GM19240 (cell line): Measurements from ENCODE around the gene CALB2.
A peak's percentile ranks its signal among the peaks of the same experiment; 100 is the strongest.

Source experiments
- DNase-seq: peaks from one replicate; pipeline ENCODE4 v3.0.0; 2011; ENCODE audit warnings: low spot score; ENCODE audit not compliant: insufficient read length

Gene CALB2

DNA sequence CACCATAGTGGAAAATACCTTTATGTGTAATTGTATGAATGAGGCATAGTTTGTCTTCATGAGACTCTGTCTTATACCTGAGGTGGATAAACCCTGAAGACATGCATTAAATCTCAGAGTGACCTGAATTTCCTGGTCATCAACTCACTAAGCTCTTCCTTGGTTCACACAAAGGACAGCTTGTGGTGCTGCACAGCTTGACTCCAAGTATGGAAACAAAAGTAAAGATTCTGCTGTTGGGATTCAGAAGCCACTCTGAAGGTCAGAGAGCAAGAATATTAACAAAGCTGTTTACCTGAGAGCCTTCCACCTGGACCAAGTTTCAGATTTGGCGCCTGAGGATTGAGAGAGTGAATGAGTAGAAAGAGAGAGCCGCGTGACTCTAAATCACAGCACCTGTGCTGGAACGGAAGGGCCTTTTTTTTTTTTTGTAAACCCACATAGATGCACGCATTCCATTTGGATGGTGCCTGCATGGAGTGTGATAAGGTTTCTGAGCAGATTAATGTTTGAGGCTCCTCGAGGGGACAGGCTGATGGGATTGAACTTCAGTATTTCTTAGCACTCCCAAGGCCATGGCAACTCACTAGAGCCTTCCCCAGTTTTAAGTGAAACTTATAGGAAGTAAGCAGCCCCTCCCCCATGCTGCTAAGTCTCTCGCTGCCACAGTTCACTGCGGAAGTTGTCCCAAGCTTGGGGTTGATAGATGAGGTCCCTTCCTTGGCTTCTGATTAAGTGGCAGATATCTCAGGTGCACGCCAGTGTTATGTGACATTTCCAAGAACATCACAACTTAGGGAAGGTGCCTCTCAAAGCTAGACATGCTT is 28.7 kb downstream of the CALB2 start:
- DNase-seq = no peak

DNA sequence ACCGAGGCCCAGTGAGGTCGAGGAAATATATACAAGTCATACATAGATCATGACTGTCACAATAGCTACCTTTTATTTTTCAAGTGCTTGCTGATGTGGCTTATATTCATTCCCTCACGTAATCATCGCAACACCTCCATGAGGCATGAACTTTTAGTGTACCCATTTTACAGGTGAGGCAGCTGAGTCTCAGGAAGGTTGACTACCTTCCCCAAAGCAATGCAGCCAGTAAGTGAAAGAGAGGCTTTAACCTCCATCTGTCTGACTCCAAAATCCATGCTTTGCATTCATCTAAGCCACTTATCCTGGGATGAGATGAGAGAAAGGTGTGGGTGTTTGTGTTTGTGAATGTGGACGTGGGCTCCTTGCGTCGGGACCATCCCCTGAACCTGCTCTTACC is 30.8 kb downstream of the CALB2 start:
- no peak for DNase-seq

DNA sequence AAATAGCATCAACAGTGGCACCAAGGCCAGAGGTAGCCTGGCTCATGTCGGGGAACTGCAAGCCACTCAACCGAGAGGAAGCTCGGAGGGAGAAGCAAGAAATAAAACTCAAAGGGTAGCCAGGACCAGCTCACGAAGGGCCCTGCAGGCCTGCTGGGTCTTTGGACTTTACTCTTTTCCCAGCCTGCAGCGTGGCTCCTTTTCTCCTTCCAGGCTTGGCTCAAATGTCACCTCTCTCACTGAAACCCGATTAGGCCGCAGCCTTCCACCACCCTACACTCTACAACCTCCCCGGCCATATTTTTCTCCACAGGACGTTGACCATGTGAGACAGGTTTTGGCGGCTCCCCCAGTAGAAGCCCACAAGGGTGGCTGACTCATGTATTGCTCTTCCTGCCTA is 38.1 kb downstream of the CALB2 start:
- no peak for DNase-seq

DNA sequence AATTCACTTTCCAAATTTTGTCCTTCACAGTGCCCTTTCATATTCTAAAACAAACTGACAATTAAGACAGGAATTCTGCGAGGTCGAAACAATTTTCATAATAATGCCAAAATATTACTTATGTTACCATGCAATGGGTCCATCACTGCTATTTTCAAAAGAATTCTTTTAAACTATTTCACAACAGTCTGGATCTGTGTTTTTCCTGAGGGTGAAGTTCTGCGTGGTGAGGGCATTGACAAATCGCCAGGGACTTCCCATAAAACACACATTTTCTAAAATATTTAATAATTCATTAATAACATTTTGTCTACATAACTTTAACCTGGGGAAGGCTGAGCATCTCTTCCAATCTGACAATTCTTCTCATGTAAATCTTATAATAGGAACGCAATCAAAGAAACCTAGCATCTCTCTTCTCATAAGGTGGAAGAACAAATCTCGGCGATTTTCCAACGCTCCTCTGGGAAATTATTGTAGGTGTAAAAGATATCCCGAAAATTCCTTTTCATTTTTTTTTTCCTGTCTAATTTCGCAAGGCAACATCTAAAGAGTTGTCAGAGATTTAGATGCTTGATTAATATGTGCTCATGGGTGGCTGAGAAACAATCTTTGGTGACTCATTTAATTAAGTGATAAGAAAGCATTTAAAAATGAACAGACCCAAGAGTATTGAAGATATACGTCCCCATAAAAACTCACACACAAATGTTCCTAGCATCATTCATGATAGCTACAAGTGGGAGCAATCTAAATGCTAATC is 41.5 kb downstream of the CALB2 start:
- no peak for DNase-seq

DNA sequence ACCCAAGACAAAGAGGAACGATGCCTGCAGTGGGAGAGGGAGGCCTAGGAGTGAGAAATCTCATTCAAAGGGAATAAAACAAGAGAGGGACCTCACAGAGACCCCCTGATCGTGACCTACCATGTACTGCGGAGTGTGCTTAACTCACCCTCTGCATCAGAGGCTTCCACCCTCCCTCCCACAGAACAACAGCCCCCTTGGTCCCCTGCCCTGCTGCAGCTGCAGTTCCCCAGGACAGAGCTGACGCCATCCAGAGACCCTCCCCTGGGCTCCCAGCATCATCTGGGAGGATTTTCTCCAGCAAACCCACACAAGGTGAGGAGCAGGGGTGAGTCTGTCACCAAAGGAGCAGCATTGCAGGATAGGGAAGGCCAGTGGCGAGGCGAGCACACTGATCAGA is 43.5 kb downstream of the CALB2 start:
- no peak for DNase-seq

DNA sequence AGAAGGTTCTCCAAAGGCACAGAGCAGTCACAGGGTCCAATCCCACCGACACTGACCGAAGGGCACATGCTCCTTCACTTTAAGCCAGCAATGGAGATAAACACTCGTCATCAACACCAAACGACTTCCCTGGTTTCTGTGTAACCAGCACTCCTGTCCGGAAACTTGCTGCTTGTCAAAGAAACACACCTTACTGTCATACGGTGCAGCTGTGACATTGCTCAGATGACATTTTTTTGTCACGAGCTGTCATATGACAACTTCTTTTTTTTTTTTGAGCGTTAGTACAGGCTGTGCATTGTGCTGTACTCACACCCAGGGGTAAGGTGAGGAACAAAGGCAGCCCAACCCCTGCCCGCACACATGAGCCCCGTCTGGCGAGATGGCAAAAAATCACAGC is 44.2 kb downstream of the CALB2 start:
- DNase-seq = no peak

DNA sequence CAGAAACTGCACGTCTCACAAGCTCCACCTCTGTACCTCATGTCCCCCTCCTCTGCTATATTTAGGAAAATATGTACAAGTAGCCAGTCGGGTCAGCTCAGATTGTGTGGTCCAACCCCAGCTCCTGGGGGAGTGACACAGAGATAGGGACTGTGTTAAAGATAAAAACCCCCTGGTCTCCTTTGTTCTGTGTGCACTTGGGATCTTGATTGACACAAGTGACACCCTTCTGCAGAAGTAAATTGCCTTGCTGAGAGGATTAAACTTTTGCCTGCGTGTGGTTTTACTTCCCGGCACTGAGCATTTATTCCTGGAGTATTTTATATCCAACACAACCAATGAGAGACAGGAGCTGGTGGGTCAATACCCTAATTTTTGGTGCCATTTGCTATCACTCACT is 45.8 kb downstream of the CALB2 start:
- DNase-seq = no peak

DNA sequence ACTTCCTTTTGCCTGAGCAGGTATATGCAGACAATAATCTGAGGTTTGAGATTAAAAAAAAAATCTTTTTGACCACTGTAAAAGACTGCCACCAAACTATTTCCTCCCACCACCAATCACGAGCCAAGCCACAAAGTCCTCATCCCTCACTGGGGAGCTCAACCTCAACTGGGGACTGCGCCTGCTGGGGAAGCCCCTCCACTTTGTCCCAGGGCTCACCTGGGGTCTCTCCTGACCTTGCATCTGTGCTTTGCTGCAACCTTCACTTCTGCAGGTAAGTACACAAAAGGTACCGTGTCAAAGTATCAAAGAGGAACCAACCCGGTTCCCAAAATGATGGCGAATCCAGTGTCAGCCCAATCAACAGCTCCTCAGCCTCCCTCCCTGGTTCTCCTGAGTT is 47.8 kb downstream of the CALB2 start:
- DNase-seq = no peak

DNA sequence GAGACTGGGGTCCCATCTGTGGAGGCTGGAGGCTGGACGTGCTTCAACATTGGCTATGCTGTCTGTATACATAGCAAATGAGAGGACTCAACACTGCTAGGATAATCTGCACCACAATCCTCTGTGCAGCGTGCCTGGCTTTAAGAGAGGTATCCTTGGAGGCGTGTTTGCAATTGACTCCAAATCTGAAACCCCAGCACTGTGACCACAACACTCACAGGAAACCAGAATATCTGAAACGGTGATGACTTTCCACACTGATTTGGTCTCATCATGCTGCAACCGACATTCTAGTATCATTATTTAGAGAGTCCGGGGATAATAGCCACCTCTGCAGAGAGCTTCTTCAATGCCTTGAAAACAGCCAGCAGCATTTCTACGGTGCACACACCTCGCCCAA is 48.2 kb downstream of the CALB2 start:
- DNase-seq = no peak

DNA sequence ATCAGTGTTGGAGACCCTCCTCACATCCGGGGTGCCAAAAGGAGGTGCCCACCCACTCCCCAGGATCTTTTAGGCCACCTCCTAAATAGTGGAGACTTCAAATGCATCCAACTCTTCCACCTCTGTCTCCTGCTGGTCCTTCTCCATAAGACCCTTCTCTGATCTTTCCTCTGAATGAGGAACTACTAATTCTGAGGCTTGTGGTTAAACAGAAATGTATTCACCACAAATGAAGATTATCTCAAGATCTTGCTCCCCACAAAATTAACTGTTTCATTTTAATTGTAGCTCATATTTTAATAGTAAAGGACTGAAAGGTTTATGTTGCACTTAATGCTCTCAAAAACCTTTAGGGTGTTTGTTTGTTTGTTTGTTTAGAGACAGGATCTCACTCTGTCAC is 49.2 kb downstream of the CALB2 start:
- DNase-seq = no peak

DNA sequence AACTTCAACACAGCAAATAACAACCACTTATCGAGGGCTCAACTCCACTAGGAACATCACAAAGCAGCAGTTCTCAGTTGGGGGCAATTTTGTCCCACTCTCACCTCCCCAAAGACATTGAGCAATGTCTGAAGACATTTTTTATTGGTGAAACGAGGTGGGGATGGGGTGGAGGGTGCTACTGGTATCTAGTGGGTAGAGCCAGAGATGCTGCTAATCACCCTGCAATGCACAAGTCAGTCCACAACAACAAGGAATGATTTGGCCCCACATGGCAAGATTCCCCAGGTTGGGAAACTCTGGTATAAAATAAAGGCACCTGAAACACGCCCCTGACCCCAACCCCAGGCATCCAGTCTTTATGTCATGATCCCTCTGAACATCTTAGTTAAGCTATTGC is 50.0 kb downstream of the CALB2 start:
- DNase-seq = no peak

DNA sequence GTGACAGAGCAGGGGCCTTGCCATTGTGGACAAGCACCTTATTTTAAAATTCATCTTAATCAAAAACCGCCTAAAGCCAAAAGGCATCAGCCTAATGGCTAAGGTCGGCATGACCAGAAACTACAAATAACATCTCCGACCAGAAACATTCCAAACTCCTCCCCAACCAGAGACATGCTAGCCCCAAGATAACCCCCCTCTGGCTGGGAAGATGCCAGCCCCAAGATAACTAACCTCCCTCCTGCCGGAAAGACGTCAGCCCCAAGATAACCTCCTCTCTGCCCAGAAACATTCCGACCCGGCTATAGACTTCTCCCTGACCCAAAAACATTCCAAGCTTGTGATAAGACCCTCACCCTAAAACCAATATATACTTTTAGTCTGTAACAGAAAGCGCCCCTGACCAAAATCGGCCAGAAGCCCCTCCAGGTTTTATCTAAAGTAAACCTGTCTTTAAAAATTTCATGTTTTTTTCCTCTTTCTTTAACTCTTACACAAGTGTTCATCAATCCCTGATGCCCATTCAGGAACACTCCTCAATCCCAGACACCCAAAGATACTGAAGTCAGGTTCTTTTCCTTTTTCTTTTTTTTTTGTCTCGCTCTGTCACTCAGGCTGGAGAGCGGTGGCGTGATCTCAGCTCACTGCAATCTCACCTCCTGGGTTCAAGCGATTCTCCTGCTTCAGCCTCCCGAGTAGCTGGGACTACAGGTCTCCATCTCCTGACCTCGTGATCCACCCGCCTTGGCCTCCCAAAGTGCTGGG is 50.7 kb downstream of the CALB2 start:
- no peak for DNase-seq

DNA sequence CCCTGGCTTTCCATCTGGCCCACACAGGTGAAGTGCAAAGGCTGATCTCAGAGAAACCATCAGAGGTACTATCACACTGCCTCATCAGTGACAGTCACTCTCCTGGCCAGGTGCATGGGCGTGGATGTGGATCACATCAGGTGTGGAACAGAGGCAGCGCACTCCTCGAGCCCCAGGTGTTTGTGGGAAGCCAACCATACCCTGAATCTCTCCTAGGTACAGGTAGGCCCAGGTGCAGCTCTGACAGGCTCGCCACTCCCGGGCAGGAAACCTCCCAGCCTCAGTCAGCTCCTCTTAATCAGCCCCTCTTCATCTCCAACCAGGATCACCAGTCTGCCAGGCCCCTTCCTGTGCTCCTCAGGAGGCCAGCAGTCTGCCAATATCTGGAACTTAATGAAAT is 51.6 kb downstream of the CALB2 start:
- DNase-seq = no peak

DNA sequence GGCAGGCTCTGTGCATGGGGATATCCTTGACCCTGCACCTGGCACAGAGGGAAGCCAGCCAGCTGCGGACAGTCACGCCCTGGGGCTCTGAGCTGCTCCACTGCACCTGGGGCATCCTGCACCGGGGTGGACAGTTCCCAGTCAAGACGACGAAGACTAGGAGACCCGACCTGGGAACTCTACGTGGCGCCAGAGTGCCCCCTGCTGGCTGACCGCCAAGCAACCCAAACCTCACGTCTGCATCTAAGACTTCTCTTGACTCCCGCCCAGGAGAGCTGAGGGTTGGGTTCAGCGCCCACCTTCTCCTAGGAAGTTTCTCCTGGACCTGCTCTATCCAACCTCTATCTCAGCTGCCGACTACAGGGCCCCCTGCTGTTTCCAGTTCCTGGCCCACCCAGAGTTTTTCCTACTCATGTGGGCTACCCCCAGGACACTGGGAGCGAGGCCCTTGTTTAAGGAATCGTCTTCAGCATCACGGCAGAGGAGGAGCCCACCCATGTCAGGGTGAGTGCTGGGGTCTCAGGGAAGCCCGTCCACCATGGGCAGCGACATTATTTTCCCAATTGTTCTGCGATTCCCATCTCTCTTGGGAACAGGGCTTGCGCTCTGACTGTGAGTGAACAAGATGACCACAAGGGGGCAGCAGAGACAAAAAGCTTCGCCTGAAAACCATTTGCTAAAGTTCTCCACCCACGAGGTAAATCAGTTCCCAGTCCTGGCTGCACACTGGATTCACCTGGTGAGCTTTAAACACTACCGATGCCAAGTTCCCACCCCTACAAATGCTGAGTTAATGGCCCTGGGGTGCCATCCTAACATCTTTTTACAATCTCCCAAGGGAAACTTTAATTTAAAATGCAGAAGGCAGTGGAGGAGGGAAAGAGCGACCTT is 54.0 kb downstream of the CALB2 start:
- peak; percentile 76 for DNase-seq

DNA sequence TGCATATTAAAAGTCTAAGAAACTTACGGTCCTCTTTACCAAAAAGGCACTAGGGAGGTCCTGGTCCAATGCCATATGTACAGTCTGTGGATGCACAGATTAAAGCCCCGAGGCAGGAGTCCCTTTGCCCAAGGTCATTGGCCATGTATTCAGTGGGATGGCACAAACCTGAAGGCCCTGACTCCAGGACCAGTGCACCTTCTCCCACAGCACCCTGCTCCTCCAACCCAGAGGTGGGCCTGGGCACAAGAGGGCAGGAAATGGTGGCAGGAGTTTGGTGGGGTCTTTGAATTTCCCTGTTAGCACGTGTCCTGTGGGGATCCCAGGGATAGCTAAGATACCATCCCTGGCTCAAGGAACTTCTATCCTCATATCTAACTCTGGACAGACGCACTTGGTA is 54.8 kb downstream of the CALB2 start:
- DNase-seq = no peak

DNA sequence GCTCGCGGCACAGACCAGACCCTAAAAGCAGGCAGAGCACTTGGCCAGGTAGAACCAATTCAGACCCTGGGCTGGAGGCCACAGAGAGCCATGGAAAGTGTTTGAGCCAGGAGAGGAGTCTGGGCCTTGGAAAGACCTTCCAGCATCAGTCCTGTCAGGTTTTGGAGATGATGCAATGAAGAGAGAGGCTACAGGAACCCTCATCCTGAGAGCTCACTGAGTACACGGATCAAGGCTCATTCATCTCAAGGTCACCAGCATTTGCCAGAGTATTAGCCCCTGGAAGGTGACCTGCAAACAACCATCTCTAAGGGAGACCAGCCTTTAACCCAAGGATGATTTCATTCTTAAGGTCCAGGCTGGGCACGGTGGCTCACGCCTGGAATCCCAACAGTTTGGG is 55.5 kb downstream of the CALB2 start:
- no peak for DNase-seq

DNA sequence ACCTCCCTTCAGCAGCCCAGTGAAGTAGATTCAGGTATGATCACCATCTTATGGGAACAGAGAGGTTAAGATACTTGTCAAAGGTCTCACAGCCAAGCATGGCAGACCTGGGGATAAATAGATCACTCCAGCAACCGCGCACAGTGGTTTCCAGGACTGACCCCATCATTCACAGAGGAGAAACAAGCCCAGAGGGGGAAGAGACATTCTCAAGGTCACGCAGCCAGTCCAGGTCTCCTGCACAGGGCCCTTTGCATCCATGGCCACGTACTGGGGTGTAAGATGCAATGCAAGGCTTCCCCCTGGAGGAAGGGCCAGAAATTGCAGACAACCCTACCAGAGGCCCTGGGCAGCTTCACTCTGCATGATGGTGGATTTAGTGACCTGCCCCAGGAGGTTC is 63.4 kb downstream of the CALB2 start:
- no peak for DNase-seq

DNA sequence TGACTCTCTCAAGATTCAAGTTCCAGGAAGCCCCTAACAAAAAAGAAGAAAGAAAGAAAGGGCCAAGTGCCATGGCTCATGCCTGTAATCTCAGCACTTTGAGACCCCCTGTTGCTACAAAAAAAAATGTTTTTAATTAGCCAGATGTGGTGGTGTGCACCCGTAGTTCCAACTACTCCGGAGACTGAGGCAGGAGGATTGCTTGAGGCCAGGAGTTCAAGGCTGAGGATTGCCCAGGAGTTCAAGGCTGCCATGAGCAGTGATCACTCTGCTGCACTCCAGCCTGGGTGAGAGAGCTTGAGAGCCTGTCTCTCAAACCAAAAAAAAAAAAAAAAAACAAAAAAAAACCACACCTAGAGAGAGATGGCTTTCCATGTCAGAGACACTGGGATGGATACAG is 64.5 kb downstream of the CALB2 start:
- DNase-seq = no peak

DNA sequence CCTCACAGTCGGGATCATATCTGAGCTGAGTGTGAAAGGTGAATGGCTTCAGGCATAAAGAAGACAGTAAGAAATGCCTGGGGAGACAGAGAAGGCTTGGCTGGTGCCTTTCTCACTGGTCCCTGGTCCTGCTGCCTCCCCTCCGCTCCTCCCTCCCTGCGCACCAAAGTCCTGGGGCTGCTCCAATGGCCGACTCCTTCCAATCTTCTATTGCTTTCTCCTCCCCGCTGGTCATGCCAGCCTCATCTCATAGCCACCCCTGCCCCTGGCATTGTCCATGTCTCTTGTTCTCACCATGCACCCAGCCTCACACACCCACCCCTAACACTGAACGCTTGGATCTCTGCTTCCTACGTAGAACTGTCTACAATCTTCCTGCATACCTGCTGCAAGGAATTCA is 65.3 kb downstream of the CALB2 start:
- no peak for DNase-seq

DNA sequence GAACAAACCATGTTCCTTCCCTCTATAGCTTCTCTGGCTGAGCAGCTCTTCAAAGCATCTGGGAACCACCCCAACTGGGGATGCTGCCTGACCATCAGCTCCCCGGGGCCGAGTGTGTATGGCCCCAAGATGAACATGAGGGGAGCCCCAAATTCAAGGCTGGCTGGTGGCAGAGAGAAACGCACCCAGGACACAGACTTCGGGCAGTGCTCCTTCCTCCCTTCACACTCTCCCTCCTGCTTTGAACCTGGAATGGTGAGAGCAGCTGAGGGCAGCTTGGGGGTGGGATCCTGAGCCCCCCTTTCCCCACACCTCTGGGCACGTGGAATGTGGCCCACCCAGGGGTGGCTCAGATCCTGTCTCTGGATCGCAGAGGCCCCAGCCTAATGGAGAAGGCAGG is 66.1 kb downstream of the CALB2 start:
- no peak for DNase-seq

DNA sequence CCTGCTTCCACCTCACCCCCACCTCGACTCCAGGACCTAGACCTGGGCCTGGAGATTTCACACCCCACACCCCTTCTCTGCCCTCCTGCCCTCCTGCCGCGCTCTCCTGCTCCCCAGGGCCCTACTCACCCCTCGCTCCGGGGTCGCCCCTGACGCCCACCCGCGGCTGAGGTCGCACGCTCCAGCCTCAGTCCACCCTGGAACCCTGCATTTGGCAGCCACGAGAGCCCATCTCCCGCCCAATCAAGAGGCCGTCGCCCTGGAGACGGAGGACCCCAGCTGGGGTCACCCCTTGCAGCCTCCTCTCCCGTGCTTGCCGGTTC is 67.2 kb downstream of the CALB2 start:
- no peak for DNase-seq
